HepG2 (cell line): ENCODE results near the gene CTSW. TPM values are rescaled to one million over a fixed set of nuclear protein-coding genes. Genes with fewer than 3 reads are reported as not detected.

Experiments
- ATAC-seq: fragments of 200-7000 bp; cut with Tn5 transposase; 3 replicates; pipeline ENCODE4 v1.9.1; 2020; ENCODE audit warnings: mild to moderate bottlenecking, moderate library complexity
- BruUV-seq: library from RNA; stranded (reverse); fragments of 400-500 nt; replicated peaks from 2 replicates; lab custom pipeline; 2021; lab: Mats Ljungman, UMichigan
- CTCF ChIA-PET: fragments of 300-600 bp; formaldehyde crosslinking; extraction: SDS; loops from one replicate; lab custom pipeline; 2021; ENCODE audit warnings: low total read pairs, inconsistent platforms, low intra/inter-chr PET ratio; lab: Yijun Ruan, JAX
- POLR2A ChIA-PET: fragments of 350-600 bp; sonication (Branson Sonifier 250); formaldehyde crosslinking; loops from one replicate; lab custom pipeline; 2020; ENCODE audit warnings: antibody characterized with exemption, inconsistent platforms; lab: Yijun Ruan, JAX
- DNase-seq: peaks from one replicate; pipeline ENCODE4 v3.0.0-alpha.2; 2015; ENCODE audit warnings: low spot score
- FAIRE-seq: peaks from 3 replicates; lab custom pipeline; 2011; peaks lifted over from hg19 to GRCh38; lab: Jason Lieb, UNC
- H2AFZ ChIP-seq: one replicate; pipeline ENCODE4 v1.6.1; 2011; ENCODE audit warnings: low read length, inconsistent platforms
- H3K27ac ChIP-seq: fragments of 300-600 bp; 3 replicates; pipeline ENCODE4 v1.8.0; 2011; ENCODE audit warnings: mixed run types, mild to moderate bottlenecking, mixed read lengths, low read length, inconsistent platforms; ENCODE audit not compliant: insufficient read depth; ENCODE audit errors: extremely low read length
- H3K27me3 ChIP-seq, 2 experiments: fragments of 200-600 bp in 1 of 2; 2 replicates in 1 of 2; 3 replicates in 1 of 2; pipeline versions ENCODE4 v1.6.0 to v1.8.0; 2011; ENCODE audit warnings: low read length in 2 of 2, mild to moderate bottlenecking in 2 of 2, moderate library complexity in 2 of 2, inconsistent platforms in 1 of 2; ENCODE audit not compliant: insufficient read depth in 2 of 2, control insufficient read depth in 1 of 2
- H3K36me3 ChIP-seq, 2 experiments: fragments of 200-600 bp in 1 of 2; replicated peaks in 1 of 2; 2 replicates in 1 of 2; 3 replicates in 1 of 2; pipeline versions ENCODE4 v1.5.1 to v1.8.0; 2011; ENCODE audit warnings: low read length in 2 of 2, inconsistent platforms in 1 of 2; ENCODE audit not compliant: insufficient read depth in 2 of 2, control insufficient read depth in 1 of 2
- H3K4me1 ChIP-seq: 2 replicates; pipeline ENCODE4 v1.5.1; 2012; ENCODE audit warnings: low read length, inconsistent platforms; ENCODE audit not compliant: insufficient read depth
- H3K4me2 ChIP-seq: 2 replicates; pipeline ENCODE4 v1.6.0; 2011; ENCODE audit warnings: low read depth, low read length, inconsistent platforms
- H3K4me3 ChIP-seq, 3 experiments: fragments of 200-600 bp in 1 of 3; sonication (generic), shearing (Covaris generic) in 1 of 3; replicated peaks in 1 of 3; 2 replicates each; pipeline ENCODE4 v1.5.1; 2011 to 2016; ENCODE audit warnings: low read length in 3 of 3, inconsistent platforms in 2 of 3, low read depth in 2 of 3, mild to moderate bottlenecking in 2 of 3, control low read depth in 1 of 3, mixed read lengths in 1 of 3; ENCODE audit not compliant: insufficient read depth in 1 of 3
- H3K79me2 ChIP-seq: one replicate; pipeline ENCODE4 v1.6.1; 2011; ENCODE audit warnings: low read length, inconsistent platforms; ENCODE audit not compliant: insufficient read depth
- H3K9ac ChIP-seq: 2 replicates; pipeline ENCODE4 v1.6.0; 2011; ENCODE audit warnings: mild to moderate bottlenecking, low read depth, low read length, inconsistent platforms; ENCODE audit not compliant: insufficient read depth
- H3K9me3 ChIP-seq: 2 replicates; pipeline ENCODE4 v1.5.1; 2012; ENCODE audit warnings: mild to moderate bottlenecking, low read length
- H4K20me1 ChIP-seq: 2 replicates; pipeline ENCODE4 v1.6.0; 2011; ENCODE audit warnings: inconsistent platforms, mild to moderate bottlenecking, low read length, moderate library complexity; ENCODE audit not compliant: insufficient read depth
- GFI1 ChIP-seq: sonication (generic); formaldehyde crosslinking; IDR thresholded peaks from 2 replicates; pipeline ENCODE4 v1.5.0; 2020; ENCODE audit warnings: missing genetic modification reagents, mild to moderate bottlenecking, borderline replicate concordance
- HOXA3 ChIP-seq: sonication (generic); formaldehyde crosslinking; IDR thresholded peaks from 2 replicates; pipeline ENCODE4 v1.5.0; 2020; ENCODE audit warnings: missing genetic modification reagents
- NCOR1 ChIP-seq: fragments of 200-600 bp; sonication (generic); IDR thresholded peaks from 2 replicates; pipeline ENCODE4 v1.7.0; 2017; ENCODE audit warnings: antibody characterized with exemption, low read length, borderline replicate concordance
- NFATC3 ChIP-seq: sonication (generic); formaldehyde crosslinking; IDR thresholded peaks from 2 replicates; pipeline ENCODE4 v1.5.1; 2020; ENCODE audit warnings: mild to moderate bottlenecking, missing genetic modification reagents
- REL ChIP-seq: sonication (generic); formaldehyde crosslinking; conservative IDR thresholded peaks from 2 replicates; pipeline ENCODE4 v1.8.0; 2022; ENCODE audit warnings: mild to moderate bottlenecking, missing genetic modification reagents, moderate library complexity
- TMF1 ChIP-seq: sonication (generic); formaldehyde crosslinking; IDR thresholded peaks from 2 replicates; pipeline ENCODE4 v1.8.1; 2022; ENCODE audit warnings: low read depth, missing genetic modification reagents
- ZHX2 ChIP-seq, 2 experiments: sonication (generic) in 1 of 2; formaldehyde crosslinking in 1 of 2; IDR thresholded peaks; 2 replicates each; pipeline versions ENCODE4 v1.6.1 to v1.9.0; 2014 to 2022; ENCODE audit warnings: antibody characterized with exemption in 1 of 2, borderline replicate concordance in 1 of 2, inconsistent platforms in 1 of 2, low read depth in 1 of 2, missing genetic modification reagents in 1 of 2
- ZNF780A ChIP-seq: sonication (generic); formaldehyde crosslinking; IDR thresholded peaks from 2 replicates; pipeline ENCODE4 v1.8.0; 2022; ENCODE audit warnings: mild to moderate bottlenecking, missing genetic modification reagents, moderate library complexity
- ZNF792 ChIP-seq: IDR thresholded peaks from 2 replicates; pipeline ENCODE4 v1.6.1; 2016
- ZNF883 ChIP-seq: sonication (generic); formaldehyde crosslinking; IDR thresholded peaks from 2 replicates; pipeline ENCODE4 v1.5.1; 2020; ENCODE audit warnings: mild to moderate bottlenecking, missing genetic modification reagents; ENCODE audit errors: not compliant biosample characterization
- WGBS: methylation state at CpG from one replicate; pipeline ENCODE4 v1.1.6; 2017; ENCODE audit warnings: low lambda C conversion rate; 5-methylcytosine and 5-hydroxymethylcytosine counted together
- in situ Hi-C: cut with HindIII; loops from 2 replicates; pipeline ENCODE4 v1.10.0; 2017; ENCODE audit warnings: low pct_unique_long_range_greater_than_20kb; ENCODE audit not compliant: extremely low pct_ligation_motif_present
- intact Hi-C: fragments of 100-400 bp; cut with micrococcal nuclease; formaldehyde crosslinking; loops from one replicate; pipeline ENCODE4 v1.10.0; 2022; ENCODE audit not compliant: unreplicated experiment
- polyA plus RNA-seq, 8 experiments: library from polyadenylated mRNA; depleted of rRNA in 3 of 8; stranded (reverse) in 7 of 8; unstranded in 1 of 8; fragments of >200 nt; fragmentation: Illumina TruSeq in 4 of 8; extraction: Trizol in 4 of 8; gene quantifications; 2 replicates each; pipeline versions ENCODE4 v1.2.1 to v1.2.3, GENCODE V29; 2011 to 2016; ENCODE audit warnings: low read depth in 4 of 8, missing spikeins in 1 of 8, mixed read lengths in 1 of 8; ENCODE audit not compliant: insufficient read depth in 1 of 8
- total RNA-seq, 5 experiments: library from RNA; depleted of rRNA; stranded (reverse); fragments of >200 nt; fragmentation: Illumina TruSeq; extraction: Trizol; gene quantifications; 2 replicates each; pipeline ENCODE4 v1.2.3, GENCODE V29; 2016; ENCODE audit warnings: low read depth in 1 of 5

The CTSW gene
- total and polyA plus RNA-seq, 2 of the 13 experiments (the other 11 are each of a cell fraction or from before 2014, with no cell fraction given): 0.09 TPM; not detected in 1

- H2AFZ ChIP-seq: no peak overlapping the region
- DNase-seq: no peak
- no peak for TF ChIP-seq ZHX2 (IDR thresholded peaks at IDR 0.05; ENCODE audit: low read depth)
- no peak for TF ChIP-seq ZHX2 (CRISPR knock-in tag; IDR thresholded peaks at IDR 0.05; ENCODE audit: borderline replicate concordance)
- TF ChIP-seq ZNF883 (CRISPR knock-in tag): no peak
- TF ChIP-seq NCOR1: no peak
- no peak for TF ChIP-seq NFATC3
- TF ChIP-seq ZNF780A (CRISPR knock-in tag): no peak
- TF ChIP-seq HOXA3: no peak
- TF ChIP-seq TMF1 (CRISPR knock-in tag): no peak
- TF ChIP-seq GFI1: no peak
- TF ChIP-seq REL (CRISPR knock-in tag): no peak
- TF ChIP-seq ZNF792 (CRISPR knock-in tag): no peak
- TF ChIP-seq, all 625 proteins: peak for 0
- POLR2A ChIA-PET: interaction anchor here (1.1 kb wide), 1 partner anchor 10 kb away, joined by 4 read pairs; no protein-coding TSS in a partner anchor
- no peaks in the 10 kb centered on the region for H3K36me3 ChIP-seq
- peaks cover 24% of the 10 kb centered on the region for H3K4me1 ChIP-seq
- no peaks in the 10 kb centered on the region for H4K20me1 ChIP-seq
- FAIRE-seq: no peak
- H3K4me2 ChIP-seq: no peak overlapping the region
- H3K4me3 ChIP-seq: no peak overlapping the region
- CTCF ChIA-PET: no interaction called here
- ATAC-seq: no peak
- no peak overlapping the region for H3K9ac ChIP-seq
- H3K79me2 ChIP-seq: no peaks in the 10 kb centered on the region
- BruUV-seq: no TSS peak
- H3K27ac ChIP-seq: no peak overlapping the region
- H3K9me3 ChIP-seq: no peaks in the 10 kb centered on the region
- in situ Hi-C loops (no loop called here), intact Hi-C loops (no loop called here)
- 60% methylated on average over 4 of the region's 4 CpGs for WGBS
- no peaks in the 10 kb centered on the region for H3K27me3 ChIP-seq
Measured at GRCh38 chr11:65842144-65842543, 37.5 kb upstream of the CTSW start.
